Measurements from ENCODE around the gene JMY.

The JMY gene

DNA sequence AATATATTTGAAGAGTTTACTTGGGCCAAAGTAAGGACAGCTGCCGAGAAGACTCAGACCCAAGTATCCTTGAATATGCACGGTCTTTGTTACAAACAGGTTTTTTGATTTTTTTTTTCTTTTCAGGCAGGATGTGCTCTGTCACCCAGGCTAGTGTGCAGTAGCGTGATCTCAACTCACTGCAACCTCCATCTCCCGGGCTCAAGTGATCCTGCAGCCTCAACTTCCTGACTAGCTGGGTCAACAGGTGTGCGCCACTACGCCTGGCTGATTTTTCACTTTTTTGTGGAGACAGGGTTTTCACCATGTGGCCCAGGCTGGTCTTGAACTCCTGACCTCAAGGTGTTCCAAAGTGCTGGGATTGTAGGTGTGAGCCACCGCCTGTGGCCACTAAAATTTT lies 27.4 kb downstream of the JMY start:
- DNase-seq (ENCODE audit: low read depth) = no peak
- no peak overlapping the region for H3K4me3 ChIP-seq (ENCODE audit: low read length)
- TF ChIP-seq, protein P1, sequence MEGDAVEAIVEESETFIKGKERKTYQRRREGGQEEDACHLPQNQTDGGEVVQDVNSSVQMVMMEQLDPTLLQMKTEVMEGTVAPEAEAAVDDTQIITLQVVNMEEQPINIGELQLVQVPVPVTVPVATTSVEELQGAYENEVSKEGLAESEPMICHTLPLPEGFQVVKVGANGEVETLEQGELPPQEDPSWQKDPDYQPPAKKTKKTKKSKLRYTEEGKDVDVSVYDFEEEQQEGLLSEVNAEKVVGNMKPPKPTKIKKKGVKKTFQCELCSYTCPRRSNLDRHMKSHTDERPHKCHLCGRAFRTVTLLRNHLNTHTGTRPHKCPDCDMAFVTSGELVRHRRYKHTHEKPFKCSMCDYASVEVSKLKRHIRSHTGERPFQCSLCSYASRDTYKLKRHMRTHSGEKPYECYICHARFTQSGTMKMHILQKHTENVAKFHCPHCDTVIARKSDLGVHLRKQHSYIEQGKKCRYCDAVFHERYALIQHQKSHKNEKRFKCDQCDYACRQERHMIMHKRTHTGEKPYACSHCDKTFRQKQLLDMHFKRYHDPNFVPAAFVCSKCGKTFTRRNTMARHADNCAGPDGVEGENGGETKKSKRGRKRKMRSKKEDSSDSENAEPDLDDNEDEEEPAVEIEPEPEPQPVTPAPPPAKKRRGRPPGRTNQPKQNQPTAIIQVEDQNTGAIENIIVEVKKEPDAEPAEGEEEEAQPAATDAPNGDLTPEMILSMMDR (conservative IDR thresholded peaks at IDR 0.05; ENCODE audit: low read depth, low read length) = no peak

DNA sequence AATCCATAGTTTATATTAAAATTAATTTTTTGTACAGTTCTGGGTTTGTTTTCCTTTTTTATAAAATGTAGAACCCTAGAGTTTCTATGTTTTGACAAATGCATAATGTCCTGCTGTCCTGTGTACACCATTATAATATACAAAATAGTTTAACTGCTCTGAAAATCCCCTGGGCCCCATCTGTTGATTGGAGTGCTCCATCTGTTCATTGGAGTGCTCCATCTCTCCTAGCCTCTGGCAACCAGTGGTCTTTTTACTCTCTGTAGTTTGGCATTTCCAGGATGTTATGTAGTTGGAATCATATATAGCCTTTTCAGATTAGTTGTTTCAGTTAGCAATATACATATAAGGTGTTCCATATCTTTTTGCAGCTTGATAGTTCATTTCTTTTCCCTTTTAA lies 31.2 kb downstream of the JMY start:
- no peak for DNase-seq (ENCODE audit: low read depth)
- TF ChIP-seq, protein P1 (conservative IDR thresholded peaks at IDR 0.05; ENCODE audit: low read depth, low read length) = no peak
- no peak overlapping the region for H3K4me3 ChIP-seq (ENCODE audit: low read length)

- H3K4me3 ChIP-seq (ENCODE audit: low read length) = no peak overlapping the region
- TF ChIP-seq, protein P1 (conservative IDR thresholded peaks at IDR 0.05; ENCODE audit: low read depth, low read length) = no peak
- DNase-seq (ENCODE audit: low read depth) = no peak
Measured at GRCh38 chr5:79269733-79270166, 33.8 kb downstream of the JMY start.

GRCh38 chr5:79273341-79273740 lies 37.4 kb downstream of the JMY start:
- H3K4me3 ChIP-seq (ENCODE audit: low read length) = no peak overlapping the region
- TF ChIP-seq, protein P1 (conservative IDR thresholded peaks at IDR 0.05; ENCODE audit: low read depth, low read length) = no peak
- DNase-seq (ENCODE audit: low read depth) = no peak

GRCh38 chr5:79284846-79285245 lies 48.9 kb downstream of the JMY start:
- TF ChIP-seq, protein P1 (conservative IDR thresholded peaks at IDR 0.05; ENCODE audit: low read depth, low read length) = no peak
- DNase-seq (ENCODE audit: low read depth) = no peak

DNA sequence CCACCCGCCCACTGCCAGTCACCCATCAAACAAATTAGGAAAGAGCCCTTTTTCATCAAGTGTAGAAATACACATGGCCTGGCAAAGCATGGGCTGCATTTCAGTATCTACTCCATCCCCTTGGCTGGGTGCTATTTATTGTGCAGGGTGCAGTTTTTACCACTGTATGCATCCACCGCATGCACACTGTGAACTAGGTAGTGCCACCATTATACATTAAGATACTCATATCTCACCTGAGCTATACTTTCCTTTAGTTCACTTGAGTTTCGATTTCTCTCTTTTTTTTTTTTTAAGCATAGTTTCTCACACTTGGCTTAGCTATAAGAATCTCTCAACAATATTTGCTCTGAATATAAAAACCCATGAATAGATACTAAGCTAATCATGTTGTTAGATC lies 49.4 kb downstream of the JMY start:
- no peak for DNase-seq (ENCODE audit: low read depth)
- TF ChIP-seq, protein P1 (conservative IDR thresholded peaks at IDR 0.05; ENCODE audit: low read depth, low read length) = no peak
- no peak overlapping the region for H3K4me3 ChIP-seq (ENCODE audit: low read length)

More at GRCh38 chr5:79284846-79285245, 48.9 kb downstream of the JMY start:
- no peak overlapping the region for H3K4me3 ChIP-seq (ENCODE audit: low read length)

DNA sequence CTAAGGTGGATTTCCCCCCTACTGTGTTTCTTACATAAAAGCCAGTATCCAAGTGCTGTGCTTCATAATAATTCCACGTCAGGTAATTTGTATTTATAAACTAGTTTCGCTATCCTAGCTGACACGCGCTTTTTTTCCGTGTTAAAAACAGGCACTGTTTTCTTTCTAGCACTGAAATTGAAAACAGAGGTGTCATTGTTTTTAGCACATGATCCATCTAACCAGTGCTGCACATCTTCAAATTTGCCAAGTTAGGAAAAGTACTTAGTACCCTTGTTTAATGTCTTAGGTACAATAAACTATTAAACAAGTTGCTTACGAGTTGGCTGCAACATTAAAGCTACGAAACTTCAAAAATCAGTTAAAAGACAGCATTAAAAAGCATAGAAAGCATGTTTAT lies 49.9 kb downstream of the JMY start:
- DNase-seq (ENCODE audit: low read depth) = no peak
- H3K4me3 ChIP-seq (ENCODE audit: low read length) = no peak overlapping the region
- TF ChIP-seq, protein P1 (conservative IDR thresholded peaks at IDR 0.05; ENCODE audit: low read depth, low read length) = no peak

Data from retinal pigment epithelial cell (primary cell).